HG03066 (cell line): ENCODE results near the gene ZXDC.

ENCODE experiments used
- ATAC-seq: cut with Tn5 transposase; IDR thresholded peaks from one replicate; pipeline ENCODE4 v1.9.1; 2021; ENCODE audit warnings: low read depth; ENCODE audit not compliant: unreplicated experiment

ZXDC gene

GRCh38 chr3:126475413-126476114, at the start of gene ZXDC:
TSS of gene ZXDC (minus strand) at chr3:126475891. CDS start at chr3:126475865, 26 bp downstream.
- peak; percentile 65 for ATAC-seq

GRCh38 chr3:126525091-126525852, 49.6 kb upstream of the ZXDC start:
- no peak for ATAC-seq

GRCh38 chr3:126524429-126524988, 48.8 kb upstream of the ZXDC start:
- no peak for ATAC-seq

GRCh38 chr3:126523745-126524428, 48.2 kb upstream of the ZXDC start, which contains the start of gene CHST13:
TSS of gene CHST13 (plus strand) at chr3:126524155. CDS start at chr3:126524333, 178 bp downstream.
- no peak for ATAC-seq

GRCh38 chr3:126522363-126522788, 46.7 kb upstream of the ZXDC start:
- ATAC-seq = no peak

- ATAC-seq = no peak
Observed at GRCh38 chr3:126521122-126521891, 45.6 kb upstream of the ZXDC start.

- ATAC-seq = no peak
Observed at GRCh38 chr3:126519506-126520455, 44.1 kb upstream of the ZXDC start.

GRCh38 chr3:126518779-126519177, 43.1 kb upstream of the ZXDC start:
- ATAC-seq = no peak

- no peak for ATAC-seq
Observed at GRCh38 chr3:126517986-126518778, 42.5 kb upstream of the ZXDC start.

GRCh38 chr3:126517291-126517951, 41.7 kb upstream of the ZXDC start, which contains the start of gene UROC1:
TSS of gene UROC1 (minus strand) at chr3:126517773. CDS start at chr3:126517719, 54 bp downstream.
- no peak for ATAC-seq

- no peak for ATAC-seq
Observed at GRCh38 chr3:126516936-126517290, 41.2 kb upstream of the ZXDC start.

GRCh38 chr3:126516152-126516935, 40.7 kb upstream of the ZXDC start:
- no peak for ATAC-seq

GRCh38 chr3:126515066-126515706, 39.5 kb upstream of the ZXDC start:
- no peak for ATAC-seq

GRCh38 chr3:126514161-126514560, 38.5 kb upstream of the ZXDC start:
- no peak for ATAC-seq

- no peak for ATAC-seq
Observed at GRCh38 chr3:126512916-126513650, 37.4 kb upstream of the ZXDC start.

GRCh38 chr3:126512026-126512425, 36.3 kb upstream of the ZXDC start:
- ATAC-seq = no peak
